ENCODE measurements around the gene SLC2A11.
A peak's percentile ranks its signal among the peaks of the same experiment; 100 is the strongest.
"Not testable (repeated sequence)": the region's sequence is repeated elsewhere in the genome, so short reads cannot be mapped to it uniquely, and the experiment has no call there.

SLC2A11 gene

GRCh38 chr22:23892706-23893105 is 35.0 kb downstream of the SLC2A11 start:
- DNase-seq = no peak

GRCh38 chr22:23893121-23893944 is 35.7 kb downstream of the SLC2A11 start:
- DNase-seq = no peak

GRCh38 chr22:23893945-23894709 is 36.5 kb downstream of the SLC2A11 start, which contains the start of gene MIF:
Gene MIF, plus strand, starts transcription at chr22:23894383. Its CDS starts 92 bp downstream, at chr22:23894475.
- peak; percentile 95 to 96 for DNase-seq

- peak; percentile 64 to 70 for DNase-seq
Observed at GRCh38 chr22:23894710-23895598, 37.3 kb downstream of the SLC2A11 start.

- no peak for DNase-seq
Observed at GRCh38 chr22:23895599-23896144, 38.0 kb downstream of the SLC2A11 start.

DNA sequence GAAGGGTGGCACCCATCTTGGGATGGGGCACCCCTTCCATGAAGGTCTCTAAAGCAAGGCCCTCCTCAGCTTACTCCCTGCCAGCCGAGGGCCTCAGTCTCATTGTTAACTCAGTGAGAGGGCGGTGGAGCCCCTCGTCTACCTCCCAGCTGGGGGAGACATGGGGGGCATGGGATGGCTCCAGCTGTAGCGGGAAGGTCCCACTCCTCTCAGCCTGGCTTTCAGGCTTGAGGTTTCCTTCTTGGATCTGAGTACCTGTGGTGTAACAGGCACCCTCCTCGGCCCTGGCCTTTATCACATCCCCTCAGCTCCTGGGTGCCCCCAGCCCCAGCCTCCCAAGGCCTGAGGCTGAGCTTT is 38.5 kb downstream of the SLC2A11 start:
- DNase-seq = no peak

- no peak for DNase-seq
Observed at GRCh38 chr22:23896523-23897186, 39.0 kb downstream of the SLC2A11 start.

GRCh38 chr22:23897320-23897719 is 39.6 kb downstream of the SLC2A11 start:
- DNase-seq = no peak

GRCh38 chr22:23898006-23898974 is 40.6 kb downstream of the SLC2A11 start:
- DNase-seq = no peak

GRCh38 chr22:23899042-23899745 is 41.5 kb downstream of the SLC2A11 start:
- no peak for DNase-seq

DNA sequence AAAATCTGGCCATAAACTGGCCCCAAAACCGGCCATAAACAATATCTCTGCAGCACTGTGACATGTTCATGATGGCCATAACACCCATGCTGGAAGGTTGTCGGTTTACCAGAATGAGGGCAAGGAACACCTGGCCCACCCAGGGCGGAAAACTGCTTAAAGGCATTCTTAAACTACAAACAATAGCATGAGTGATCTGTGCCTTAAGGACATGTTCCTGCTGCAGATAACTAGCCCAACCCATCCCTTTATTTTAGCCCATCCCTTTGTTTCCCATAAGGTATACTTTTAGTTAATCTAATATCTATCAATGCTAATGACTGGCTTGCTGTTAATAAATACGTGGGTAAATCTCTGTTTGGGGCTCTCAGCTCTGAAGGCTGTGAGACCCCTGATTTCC is 42.6 kb downstream of the SLC2A11 start:
- DNase-seq = not testable (repeated sequence)

GRCh38 chr22:23901600-23901999 is 43.9 kb downstream of the SLC2A11 start:
- no peak for DNase-seq

GRCh38 chr22:23903328-23903971 is 45.8 kb downstream of the SLC2A11 start:
- DNase-seq = no peak

- DNase-seq = no peak
Observed at GRCh38 chr22:23904573-23905254, 47.0 kb downstream of the SLC2A11 start.

DNA sequence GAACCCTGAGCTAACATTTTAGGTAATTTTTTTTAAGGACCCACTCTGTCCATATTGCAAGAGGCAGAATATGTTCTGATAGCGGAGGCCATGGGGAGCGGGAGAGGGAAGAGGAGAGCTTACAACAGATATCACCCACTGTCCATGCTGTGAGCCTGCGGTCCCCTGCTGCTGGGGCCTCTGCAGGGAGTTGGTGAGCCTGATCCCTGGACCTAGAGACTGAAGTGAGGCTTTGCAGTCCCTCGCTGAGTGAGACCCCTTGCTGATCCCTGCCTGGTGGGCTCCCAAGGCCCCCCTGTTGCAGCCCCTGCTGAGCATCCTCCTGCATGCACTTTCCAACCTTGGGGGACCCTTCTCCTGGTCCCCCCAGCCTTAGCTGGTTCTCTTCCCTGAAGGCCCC is 49.0 kb downstream of the SLC2A11 start:
- no peak for DNase-seq

- not testable (repeated sequence) for DNase-seq
Observed at GRCh38 chr22:23907423-23907822, 49.7 kb downstream of the SLC2A11 start.

- no peak for DNase-seq
Observed at GRCh38 chr22:23908587-23909205, 51.0 kb downstream of the SLC2A11 start.

DNA sequence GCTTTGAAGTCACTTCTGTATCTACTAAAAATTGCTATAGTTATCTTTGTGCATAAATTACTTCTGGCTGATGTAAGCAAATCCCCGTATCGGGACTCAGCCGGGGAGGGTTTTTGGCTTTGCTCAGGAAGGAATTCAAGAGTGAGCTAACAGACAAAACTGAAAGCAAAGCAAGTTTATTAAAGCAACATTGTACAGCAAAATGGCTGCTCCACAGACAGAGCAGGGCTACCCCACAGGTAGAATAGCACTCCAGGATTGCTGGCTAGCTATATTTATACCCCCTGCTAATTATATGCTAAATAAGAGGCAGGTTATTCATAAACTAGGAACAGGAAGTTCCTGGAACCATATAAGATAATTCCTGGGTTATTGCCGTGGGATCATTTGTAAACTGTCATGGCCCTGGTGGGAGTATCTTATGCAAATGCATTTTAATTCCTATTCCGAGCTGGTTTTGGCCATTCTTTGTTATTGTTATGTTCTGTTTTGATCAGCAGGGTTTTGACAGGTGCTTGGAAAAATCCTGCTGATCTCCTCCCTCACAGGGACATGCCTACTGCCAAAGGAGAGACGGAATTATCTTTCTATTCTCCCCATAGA is 51.7 kb downstream of the SLC2A11 start:
- no peak for DNase-seq
